HEK293 (cell line): ENCODE measurements around the gene WDR88.
"Not testable (repeated sequence)": the region's sequence is repeated elsewhere in the genome, so short reads cannot be mapped to it uniquely, and the experiment has no call there.

Source experiments
- CTCF ChIA-PET: fragments of 350-600 bp; formaldehyde crosslinking; extraction: SDS; loops from one replicate; lab custom pipeline; 2021; ENCODE audit warnings: antibody characterized with exemption; lab: Yijun Ruan, JAX
- POLR2A ChIA-PET: fragments of 300-600 bp; formaldehyde crosslinking; extraction: SDS; loops from one replicate; lab custom pipeline; 2020; ENCODE audit warnings: antibody characterized with exemption, inconsistent platforms; lab: Yijun Ruan, JAX
- H3K27ac ChIP-seq: fragments of 200-500 bp; sonication (Bioruptor generic); 2 replicates; pipeline ENCODE4 v1.5.1; 2014; ENCODE audit warnings: low read depth, low read length, control low read depth, inconsistent platforms; ENCODE audit errors: extremely low read depth
- H3K36me3 ChIP-seq, 2 experiments: fragments of 200-500 bp in 1 of 2; sonication (Bioruptor generic) in 1 of 2; 1 replicate in 1 of 2; 2 replicates in 1 of 2; pipeline ENCODE4 v1.5.1; 2014 to 2017; ENCODE audit warnings: inconsistent platforms in 2 of 2, low read length in 2 of 2; ENCODE audit not compliant: control insufficient read depth in 2 of 2, insufficient read depth in 1 of 2
- H3K4me1 ChIP-seq: fragments of 200-500 bp; sonication (Bioruptor generic); 2 replicates; pipeline ENCODE4 v1.5.1; 2014; ENCODE audit warnings: mild to moderate bottlenecking, low read length, inconsistent platforms; ENCODE audit not compliant: control insufficient read depth, insufficient read depth
- H3K4me3 ChIP-seq: 2 replicates; pipeline ENCODE4 v1.5.1; 2011; ENCODE audit warnings: low read depth, mild to moderate bottlenecking, control low read depth, low read length, moderate library complexity
- H3K9me3 ChIP-seq: fragments of 200-500 bp; sonication (Bioruptor generic); 2 replicates; pipeline ENCODE4 v1.5.1; 2014; ENCODE audit warnings: low read depth, low read length, inconsistent platforms; ENCODE audit not compliant: control insufficient read depth, insufficient read depth
- KLF8 ChIP-seq: fragments of 450-650 bp; formaldehyde crosslinking; IDR thresholded peaks from 2 replicates; pipeline ENCODE4 v1.5.1; 2016; ENCODE audit warnings: missing biosample characterization, missing genetic modification characterization
- PRDM10 ChIP-seq: fragments of 450-650 bp; formaldehyde crosslinking; IDR thresholded peaks from 2 replicates; pipeline ENCODE4 v1.5.1; 2016; ENCODE audit warnings: missing biosample characterization, missing genetic modification characterization
- ZBTB10 ChIP-seq: fragments of 450-650 bp; formaldehyde crosslinking; IDR thresholded peaks from 2 replicates; pipeline ENCODE4 v1.5.1; 2016; ENCODE audit warnings: missing biosample characterization, missing genetic modification characterization
- ZNF175 ChIP-seq: fragments of 450-650 bp; formaldehyde crosslinking; IDR thresholded peaks from 2 replicates; pipeline ENCODE4 v1.5.1; 2016; ENCODE audit warnings: missing biosample characterization, missing genetic modification characterization
- ZNF48 ChIP-seq: fragments of 450-650 bp; formaldehyde crosslinking; IDR thresholded peaks from 2 replicates; pipeline ENCODE4 v1.5.1; 2016; ENCODE audit warnings: missing biosample characterization, missing genetic modification characterization
- ZNF513 ChIP-seq: fragments of 450-650 bp; IDR thresholded peaks from 2 replicates; pipeline ENCODE4 v1.5.1; 2018; ENCODE audit warnings: missing biosample characterization, missing genetic modification characterization
- ZNF624 ChIP-seq: fragments of 450-650 bp; formaldehyde crosslinking; IDR thresholded peaks from 2 replicates; pipeline ENCODE4 v1.5.1; 2017; ENCODE audit warnings: missing biosample characterization, missing genetic modification characterization

WDR88 gene

GRCh38 chr19:33208371-33208895 is 76.5 kb downstream of the WDR88 start:
- H3K9me3 ChIP-seq: no peaks in the 10 kb centered on the region
- H3K4me1 ChIP-seq: no peaks in the 10 kb centered on the region
- H3K27ac ChIP-seq: no peak overlapping the region
- TF ChIP-seq ZBTB10 (tag by site-specific recombination): no peak
- TF ChIP-seq ZNF175 (tag by site-specific recombination): no peak
- no peak for TF ChIP-seq ZNF513
- TF ChIP-seq KLF8 (tag by site-specific recombination): 0 out of 2 replicates have a peak, but pooled peaks have one; percentile 14
- no peak for TF ChIP-seq ZNF48 (tag by site-specific recombination)
- no peak overlapping the region for H3K4me3 ChIP-seq
- ChIA-PET POLR2A (interaction anchor here (0.5 kb wide), 1 partner anchor 127 kb away, joined by 4 read pairs; the partner anchor contains the start of gene GPATCH1), CTCF (interaction anchor here (0.5 to 0.9 kb wide), 3 partner anchors 24 to 92 kb away, joined by 3 to 5 read pairs (median 3); no protein-coding TSS in a partner anchor)
- peaks cover 16 to 36% of the 10 kb centered on the region in 2 experiments for H3K36me3 ChIP-seq

GRCh38 chr19:33208904-33209849 is 77.3 kb downstream of the WDR88 start:
- H3K4me3 ChIP-seq: no peak overlapping the region
- H3K9me3 ChIP-seq: no peaks in the 10 kb centered on the region
- H3K27ac ChIP-seq: no peak overlapping the region
- peaks cover 12 to 29% of the 10 kb centered on the region in 2 experiments for H3K36me3 ChIP-seq
- no peaks in the 10 kb centered on the region for H3K4me1 ChIP-seq
- TF ChIP-seq PRDM10 (peak; percentile 93), ZNF624 (tag by site-specific recombination) (no peak)
- TF ChIP-seq, all 188 proteins: peak for 1
- CTCF ChIA-PET: interaction anchor here (0.5 to 1.4 kb wide), 7 partner anchors 12 to 207 kb away, joined by 3 to 5 read pairs (median 3); no protein-coding TSS in a partner anchor
- POLR2A ChIA-PET: interaction anchor here (0.5 to 1.2 kb wide), 3 partner anchors 12 to 128 kb away, joined by 4 to 5 read pairs (median 4); partner anchors contain the start of gene GPATCH1

- not testable (repeated sequence) for H3K9me3 ChIP-seq, H3K27ac ChIP-seq, H3K4me1 ChIP-seq, H3K4me3 ChIP-seq
- ChIA-PET POLR2A (interaction anchor here (0.7 to 1.2 kb wide), 4 partner anchors 11 to 33 kb away, joined by 4 to 5 read pairs (median 4); no protein-coding TSS in a partner anchor), CTCF (interaction anchor here (0.6 to 1.4 kb wide), 4 partner anchors 13 to 206 kb away, joined by 3 to 4 read pairs (median 4); no protein-coding TSS in a partner anchor)
- H3K36me3 ChIP-seq: peaks cover 9 to 22% of the 10 kb centered on the region in 2 experiments
These were observed 77.9 kb downstream of the WDR88 start for GRCh38 chr19:33209850-33210230.
